BLaER1 (cell line): ENCODE measurements around the gene DACT2.
"Not testable (repeated sequence)": the region's sequence is repeated elsewhere in the genome, so short reads cannot be mapped to it uniquely, and the experiment has no call there.

ENCODE experiments used
- H3K27ac ChIP-seq: shearing (Covaris generic); formaldehyde crosslinking; 2 replicates; pipeline ENCODE4 v1.8.1; 2022
- H3K27me3 ChIP-seq: shearing (Covaris generic); formaldehyde crosslinking; 2 replicates; pipeline ENCODE4 v1.8.1; 2022
- H3K36me3 ChIP-seq: shearing (Covaris generic); formaldehyde crosslinking; 2 replicates; pipeline ENCODE4 v1.8.1; 2022
- H3K4me1 ChIP-seq: shearing (Covaris generic); formaldehyde crosslinking; 2 replicates; pipeline ENCODE4 v1.8.1; 2022
- H3K4me2 ChIP-seq: shearing (Covaris generic); formaldehyde crosslinking; 2 replicates; pipeline ENCODE4 v1.8.1; 2022
- H3K4me3 ChIP-seq: shearing (Covaris generic); formaldehyde crosslinking; 2 replicates; pipeline ENCODE4 v1.8.1; 2022
- H3K9ac ChIP-seq: shearing (Covaris generic); formaldehyde crosslinking; 2 replicates; pipeline ENCODE4 v1.8.1; 2022
- H3K9me3 ChIP-seq: shearing (Covaris generic); formaldehyde crosslinking; 2 replicates; pipeline ENCODE4 v1.8.1; 2022
- H4K20me1 ChIP-seq: shearing (Covaris generic); formaldehyde crosslinking; 2 replicates; pipeline ENCODE4 v1.8.1; 2022
- Cebpa-rat ChIP-seq: shearing (Covaris generic); IDR thresholded peaks from 2 replicates; pipeline ENCODE4 v1.8.1; 2022

Gene DACT2

GRCh38 chr6:168328086-168328485, 8.5 kb upstream of the DACT2 start:
- H3K36me3 ChIP-seq: no peaks in the 10 kb centered on the region
- TF ChIP-seq Cebpa-rat: no peak
- peaks cover 3% of the 10 kb centered on the region; the same call in 1 of the 2 replicates for H3K9me3 ChIP-seq
- no peak overlapping the region for H3K9ac ChIP-seq
- no peaks in the 10 kb centered on the region for H3K27me3 ChIP-seq
- H3K4me1 ChIP-seq: no peaks in the 10 kb centered on the region
- H4K20me1 ChIP-seq: no peaks in the 10 kb centered on the region
- H3K27ac ChIP-seq: no peak overlapping the region
- H3K4me2 ChIP-seq: no peak overlapping the region
- no peak overlapping the region for H3K4me3 ChIP-seq

- TF ChIP-seq Cebpa-rat: no peak
- Histone ChIP-seq H3K9ac (no peak overlapping the region), H3K36me3 (no peaks in the 10 kb centered on the region), H3K4me3 (no peak overlapping the region), H3K9me3 (peaks cover 3% of the 10 kb centered on the region; the same call in 1 of the 2 replicates), H3K27me3 (no peaks in the 10 kb centered on the region), H3K4me1 (no peaks in the 10 kb centered on the region), H3K27ac (no peak overlapping the region), H4K20me1 (no peaks in the 10 kb centered on the region), H3K4me2 (no peak overlapping the region)
Measured at GRCh38 chr6:168326294-168327261, 7.0 kb upstream of the DACT2 start.

- Histone ChIP-seq H3K9me3 (peaks cover 25% of the 10 kb centered on the region), H3K9ac (no peak overlapping the region), H3K27ac (no peak overlapping the region), H3K4me3 (no peak overlapping the region), H3K36me3 (no peaks in the 10 kb centered on the region), H3K4me2 (no peak overlapping the region), H4K20me1 (no peaks in the 10 kb centered on the region), H3K27me3 (no peaks in the 10 kb centered on the region), H3K4me1 (no peaks in the 10 kb centered on the region)
- no peak for TF ChIP-seq Cebpa-rat
Measured at GRCh38 chr6:168322966-168323365, 3.4 kb upstream of the DACT2 start.

GRCh38 chr6:168320634-168321033, 1.1 kb upstream of the DACT2 start:
- no peak for TF ChIP-seq Cebpa-rat
- H3K4me3 ChIP-seq: no peak overlapping the region
- H3K9me3 ChIP-seq: peaks cover 25% of the 10 kb centered on the region
- H3K27me3 ChIP-seq: no peaks in the 10 kb centered on the region
- H3K9ac ChIP-seq: no peak overlapping the region
- no peaks in the 10 kb centered on the region for H3K4me1 ChIP-seq
- no peaks in the 10 kb centered on the region for H3K36me3 ChIP-seq
- no peak overlapping the region for H3K4me2 ChIP-seq
- no peak overlapping the region for H3K27ac ChIP-seq
- H4K20me1 ChIP-seq: no peaks in the 10 kb centered on the region

- Histone ChIP-seq H3K27ac (no peak overlapping the region), H3K36me3 (no peaks in the 10 kb centered on the region), H3K4me1 (no peaks in the 10 kb centered on the region), H3K4me3 (no peak overlapping the region), H3K27me3 (no peaks in the 10 kb centered on the region), H3K9ac (no peak overlapping the region), H3K4me2 (no peak overlapping the region), H3K9me3 (peaks cover 25% of the 10 kb centered on the region), H4K20me1 (no peaks in the 10 kb centered on the region)
- no peak for TF ChIP-seq Cebpa-rat
Measured at GRCh38 chr6:168318579-168319278, 848 bp downstream of the DACT2 start.

DNA sequence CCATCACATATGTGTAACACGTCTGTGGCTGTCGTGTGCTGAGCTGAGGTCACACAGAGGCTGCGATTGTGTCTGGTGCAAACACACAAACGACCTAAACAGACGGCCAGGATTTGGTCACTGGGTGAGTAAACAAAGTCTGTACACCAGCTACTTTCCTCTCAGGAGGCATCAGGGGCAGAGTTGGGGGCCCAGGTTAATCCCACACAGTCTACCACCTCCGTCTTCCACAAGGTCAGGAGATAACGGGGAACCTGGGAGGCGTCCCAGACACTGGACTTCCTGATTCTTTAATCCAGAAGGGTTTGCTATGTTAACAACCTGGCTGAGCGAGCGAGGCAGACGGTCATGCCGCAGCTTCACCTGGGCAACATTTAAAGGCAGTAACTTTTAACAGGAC, 1.5 kb downstream of the DACT2 start:
- TF ChIP-seq Cebpa-rat: no peak
- Histone ChIP-seq H3K4me1 (no peaks in the 10 kb centered on the region), H3K27me3 (no peaks in the 10 kb centered on the region), H3K9ac (no peak overlapping the region), H3K36me3 (no peaks in the 10 kb centered on the region), H3K4me2 (no peak overlapping the region), H3K4me3 (no peak overlapping the region), H3K27ac (no peak overlapping the region), H4K20me1 (no peaks in the 10 kb centered on the region), H3K9me3 (peaks cover 25% of the 10 kb centered on the region)

DNA sequence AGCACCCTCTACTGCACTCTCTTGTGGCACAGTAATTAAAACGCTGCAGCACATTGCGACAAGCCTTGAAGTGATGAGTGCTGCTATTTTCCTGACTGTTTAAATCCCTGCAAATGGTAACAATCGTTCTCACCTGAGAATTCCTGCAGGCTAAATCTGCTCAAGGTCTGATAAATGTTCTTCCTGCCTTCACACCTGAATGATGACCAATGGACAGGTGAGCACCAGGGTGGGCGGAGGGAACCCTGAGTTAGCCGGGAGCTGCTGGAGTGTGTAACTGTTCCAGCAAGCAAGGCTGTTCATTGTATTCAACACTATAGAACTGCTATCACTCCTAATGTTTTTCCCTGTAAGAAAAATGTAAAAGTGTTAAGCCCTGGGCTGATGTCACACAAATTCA, 4.0 kb downstream of the DACT2 start:
- H3K36me3 ChIP-seq: no peaks in the 10 kb centered on the region
- no peaks in the 10 kb centered on the region for H4K20me1 ChIP-seq
- H3K9me3 ChIP-seq: peaks cover 16% of the 10 kb centered on the region
- H3K9ac ChIP-seq: no peak overlapping the region
- no peak overlapping the region for H3K4me3 ChIP-seq
- H3K27me3 ChIP-seq: no peaks in the 10 kb centered on the region
- TF ChIP-seq Cebpa-rat: no peak
- no peak overlapping the region for H3K4me2 ChIP-seq
- no peak overlapping the region for H3K27ac ChIP-seq
- no peaks in the 10 kb centered on the region for H3K4me1 ChIP-seq

GRCh38 chr6:168314948-168315347, 4.6 kb downstream of the DACT2 start:
- Histone ChIP-seq H3K36me3 (no peaks in the 10 kb centered on the region), H3K4me1 (peaks cover 6% of the 10 kb centered on the region), H3K9me3 (peaks cover 10% of the 10 kb centered on the region), H3K4me3 (no peak overlapping the region), H3K9ac (no peak overlapping the region), H3K27me3 (no peaks in the 10 kb centered on the region), H3K27ac (no peak overlapping the region), H4K20me1 (no peaks in the 10 kb centered on the region), H3K4me2 (no peak overlapping the region)
- TF ChIP-seq Cebpa-rat: no peak

DNA sequence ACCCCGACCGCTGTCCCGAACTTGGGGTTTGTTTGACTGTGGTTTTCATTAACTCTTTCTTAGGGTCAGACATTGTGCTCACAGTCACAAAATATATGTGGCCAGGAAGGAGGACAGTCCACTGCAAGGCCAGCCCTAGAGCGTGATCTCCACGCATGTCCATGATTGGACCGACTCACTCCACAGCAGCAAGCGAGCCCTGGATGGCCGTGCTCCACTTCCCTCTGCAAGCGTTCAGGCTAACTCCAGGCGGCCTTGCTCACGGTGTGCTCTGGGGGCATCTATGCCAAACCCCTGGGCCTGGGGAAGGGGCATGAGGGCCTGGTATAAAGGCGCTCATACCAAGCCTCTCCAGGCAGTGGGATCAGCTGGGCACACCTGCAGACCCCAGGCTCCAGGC, 5.6 kb downstream of the DACT2 start:
- no peak overlapping the region for H3K4me3 ChIP-seq
- H3K9ac ChIP-seq: no peak overlapping the region
- no peak overlapping the region for H3K4me2 ChIP-seq
- H4K20me1 ChIP-seq: no peaks in the 10 kb centered on the region
- H3K27ac ChIP-seq: no peak overlapping the region
- TF ChIP-seq Cebpa-rat: no peak
- H3K27me3 ChIP-seq: no peaks in the 10 kb centered on the region
- H3K9me3 ChIP-seq: 0 out of 2 replicates have a peak, but pooled peaks cover under 1% of the 10 kb centered on the region
- no peaks in the 10 kb centered on the region for H3K36me3 ChIP-seq
- H3K4me1 ChIP-seq: peaks cover 15% of the 10 kb centered on the region

GRCh38 chr6:168313431-168314011, 6.1 kb downstream of the DACT2 start:
- Histone ChIP-seq H3K36me3 (no peaks in the 10 kb centered on the region), H3K27ac (no peak overlapping the region), H3K4me3 (no peak overlapping the region), H3K4me1 (peaks cover 20% of the 10 kb centered on the region), H3K27me3 (no peaks in the 10 kb centered on the region), H3K9ac (no peak overlapping the region), H3K9me3 (no peaks in the 10 kb centered on the region), H3K4me2 (no peak overlapping the region), H4K20me1 (no peaks in the 10 kb centered on the region)
- no peak for TF ChIP-seq Cebpa-rat

- not testable (repeated sequence) for H3K36me3 ChIP-seq, H4K20me1 ChIP-seq, H3K9ac ChIP-seq, H3K27me3 ChIP-seq, H3K4me2 ChIP-seq, H3K9me3 ChIP-seq, H3K4me3 ChIP-seq, H3K27ac ChIP-seq
- peaks cover 25% of the 10 kb centered on the region for H3K4me1 ChIP-seq
Measured at GRCh38 chr6:168312125-168312507, 7.5 kb downstream of the DACT2 start.
